ENCODE data around the gene TYR.

DNA sequence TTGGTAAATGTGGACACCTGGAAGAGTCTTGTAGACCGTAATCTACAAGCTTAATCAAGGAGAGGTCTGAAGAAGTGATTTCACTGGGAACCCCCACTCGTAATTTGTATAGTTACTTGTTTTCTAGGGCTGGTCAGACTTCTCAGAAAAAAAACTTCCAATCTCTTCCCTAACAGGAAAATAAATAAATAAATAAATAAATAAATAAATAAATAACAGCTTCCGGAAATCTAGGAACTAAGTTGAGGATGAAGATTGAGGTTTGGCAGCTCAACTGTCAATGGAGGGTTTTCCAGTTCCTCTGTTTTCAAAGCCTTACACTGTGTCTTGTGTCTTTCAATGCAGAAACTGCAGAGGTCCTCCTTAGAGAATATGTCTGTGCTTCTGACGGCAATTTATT, 17.7 kb upstream of the TYR start:
- no peak for TF ChIP-seq POLR2A (IDR thresholded peaks at IDR 0.05)
- TF ChIP-seq, protein P1, sequence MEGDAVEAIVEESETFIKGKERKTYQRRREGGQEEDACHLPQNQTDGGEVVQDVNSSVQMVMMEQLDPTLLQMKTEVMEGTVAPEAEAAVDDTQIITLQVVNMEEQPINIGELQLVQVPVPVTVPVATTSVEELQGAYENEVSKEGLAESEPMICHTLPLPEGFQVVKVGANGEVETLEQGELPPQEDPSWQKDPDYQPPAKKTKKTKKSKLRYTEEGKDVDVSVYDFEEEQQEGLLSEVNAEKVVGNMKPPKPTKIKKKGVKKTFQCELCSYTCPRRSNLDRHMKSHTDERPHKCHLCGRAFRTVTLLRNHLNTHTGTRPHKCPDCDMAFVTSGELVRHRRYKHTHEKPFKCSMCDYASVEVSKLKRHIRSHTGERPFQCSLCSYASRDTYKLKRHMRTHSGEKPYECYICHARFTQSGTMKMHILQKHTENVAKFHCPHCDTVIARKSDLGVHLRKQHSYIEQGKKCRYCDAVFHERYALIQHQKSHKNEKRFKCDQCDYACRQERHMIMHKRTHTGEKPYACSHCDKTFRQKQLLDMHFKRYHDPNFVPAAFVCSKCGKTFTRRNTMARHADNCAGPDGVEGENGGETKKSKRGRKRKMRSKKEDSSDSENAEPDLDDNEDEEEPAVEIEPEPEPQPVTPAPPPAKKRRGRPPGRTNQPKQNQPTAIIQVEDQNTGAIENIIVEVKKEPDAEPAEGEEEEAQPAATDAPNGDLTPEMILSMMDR (IDR thresholded peaks at IDR 0.05): no peak
